Ishikawa (cell line): ENCODE measurements around the gene PTPDC1.

Source experiments
- CEBPB ChIP-seq: IDR thresholded peaks from 2 replicates; pipeline ENCODE4 v1.6.1; 2012
- CREB1 ChIP-seq: IDR thresholded peaks from 2 replicates; pipeline ENCODE4 v1.6.1; 2012; ENCODE audit warnings: low read depth
- EGR1 ChIP-seq: IDR thresholded peaks from 2 replicates; pipeline ENCODE4 v1.6.1; 2012
- EP300 ChIP-seq: IDR thresholded peaks from 2 replicates; pipeline ENCODE4 v1.6.1; 2012; ENCODE audit warnings: borderline replicate concordance
- FOXM1 ChIP-seq: IDR thresholded peaks from 2 replicates; pipeline ENCODE4 v1.6.1; 2012; ENCODE audit warnings: low read depth, borderline replicate concordance
- MAX ChIP-seq: IDR thresholded peaks from 2 replicates; pipeline ENCODE4 v1.6.1; 2012
- RAD21 ChIP-seq: IDR thresholded peaks from 2 replicates; pipeline ENCODE4 v1.6.1; 2012; ENCODE audit warnings: low read depth
- REST ChIP-seq: IDR thresholded peaks from 2 replicates; pipeline ENCODE4 v1.6.1; 2012; ENCODE audit warnings: low read depth, mild to moderate bottlenecking
- TAF1 ChIP-seq: IDR thresholded peaks from 2 replicates; pipeline ENCODE4 v1.6.1; 2012; ENCODE audit warnings: low read depth, mild to moderate bottlenecking
- TCF12 ChIP-seq: IDR thresholded peaks from 2 replicates; pipeline ENCODE4 v1.6.1; 2012; ENCODE audit warnings: low read depth
- ZBTB7A ChIP-seq: IDR thresholded peaks from 2 replicates; pipeline ENCODE4 v1.6.1; 2012; ENCODE audit warnings: low read depth

GRCh38 chr9:94078086-94078485, 6.2 kb upstream of the PTPDC1 start:
- TF ChIP-seq REST, result no peak
- no peak for TF ChIP-seq EP300
- TF ChIP-seq MAX, result no peak
- TF ChIP-seq ZBTB7A, result no peak
- TF ChIP-seq TAF1, result no peak
- TF ChIP-seq CEBPB, result no peak
- TF ChIP-seq RAD21, result no peak
- TF ChIP-seq TCF12, result no peak
- no peak for TF ChIP-seq FOXM1
- TF ChIP-seq CREB1, result no peak
- no peak for TF ChIP-seq EGR1
